ENCODE results near the gene CSKMT. TPM values are rescaled to one million over a fixed set of nuclear protein-coding genes. Genes with fewer than 3 reads are reported as not detected.

CSKMT gene
- total RNA-seq, 1 donor = 7.8 TPM

- TF ChIP-seq CTCF (IDR thresholded peaks at IDR 0.05; ENCODE audit: insufficient read depth, low read depth, low read length) = no peak
- DNase-seq (ENCODE audit: low read depth) = no peak
- H3K4me3 ChIP-seq (ENCODE audit: low read depth, low read length) = peak overlapping the region; percentile 79
These were observed 41.7 kb downstream of the CSKMT start for GRCh38 chr11:62706850-62707247.

GRCh38 chr11:62707277-62707861 is 42.3 kb downstream of the CSKMT start, which contains the start of the genes BSCL2 and GNG3:
Gene BSCL2, minus strand, starts transcription at chr11:62707424. Its CDS starts 229 bp downstream, at chr11:62707195.
Gene GNG3, plus strand, starts transcription at chr11:62707676. Its CDS starts 620 bp downstream, at chr11:62708296.
- TF ChIP-seq CTCF (IDR thresholded peaks at IDR 0.05; ENCODE audit: insufficient read depth, low read depth, low read length) = no peak
- no peak for DNase-seq (ENCODE audit: low read depth)

GRCh38 chr11:62708392-62708791 is 43.3 kb downstream of the CSKMT start:
- no peak for DNase-seq (ENCODE audit: low read depth)
- no peak overlapping the region for H3K4me3 ChIP-seq (ENCODE audit: low read depth, low read length)
- no peak for TF ChIP-seq CTCF (IDR thresholded peaks at IDR 0.05; ENCODE audit: insufficient read depth, low read depth, low read length)

More at GRCh38 chr11:62707277-62707861, 42.3 kb downstream of the CSKMT start, which contains the start of the genes BSCL2 and GNG3:
- peak within 1 kb of the TSS; percentile 79 for H3K4me3 ChIP-seq (ENCODE audit: low read depth, low read length)

GRCh38 chr11:62708793-62709192 is 43.7 kb downstream of the CSKMT start:
- DNase-seq (ENCODE audit: low read depth) = no peak
- TF ChIP-seq CTCF (IDR thresholded peaks at IDR 0.05; ENCODE audit: insufficient read depth, low read depth, low read length) = no peak
- peak overlapping the region; percentile 66 for H3K4me3 ChIP-seq (ENCODE audit: low read depth, low read length)

GRCh38 chr11:62709247-62710000 is 44.3 kb downstream of the CSKMT start:
- TF ChIP-seq CTCF (IDR thresholded peaks at IDR 0.05; ENCODE audit: insufficient read depth, low read depth, low read length) = no peak
- peak overlapping the region; percentile 66 for H3K4me3 ChIP-seq (ENCODE audit: low read depth, low read length)
- peak; percentile 98 for DNase-seq (ENCODE audit: low read depth)

- no peak for TF ChIP-seq CTCF (IDR thresholded peaks at IDR 0.05; ENCODE audit: insufficient read depth, low read depth, low read length)
- DNase-seq (ENCODE audit: low read depth) = peak; percentile 72
These were observed 44.9 kb downstream of the CSKMT start for GRCh38 chr11:62710001-62710345.

More at GRCh38 chr11:62710001-62710345, 44.9 kb downstream of the CSKMT start:
- peak overlapping the region; percentile 66 for H3K4me3 ChIP-seq (ENCODE audit: low read depth, low read length)
